CD8-positive, alpha-beta memory T cell (primary cell): ENCODE results near the gene CNNM2. TPM values are rescaled to one million over a fixed set of nuclear protein-coding genes. Genes with fewer than 3 reads are reported as not detected.

Source experiments
- CTCF ChIA-PET: fragments of 350-600 bp; sonication (Branson Sonifier 250); formaldehyde crosslinking; loops from one replicate; lab custom pipeline; 2021; ENCODE audit warnings: antibody characterized with exemption; lab: Charles Lee
- POLR2A ChIA-PET: fragments of 350-600 bp; sonication (Branson Sonifier 250); formaldehyde crosslinking; loops from one replicate; lab custom pipeline; 2021; ENCODE audit warnings: antibody characterized with exemption; lab: Charles Lee
- DNase-seq, 5 donors: peaks; one replicate each; pipeline versions ENCODE4 v3.0.0 to v3.0.0-alpha.2; 2020 to 2022; ENCODE audit warnings: mixed read lengths in 1 of 5
- H3K27ac ChIP-seq: one replicate; pipeline ENCODE4 v1.7.0; 2013; ENCODE audit warnings: low read depth, mild to moderate bottlenecking, low read length, moderate library complexity
- H3K27me3 ChIP-seq: 2 replicates; pipeline ENCODE4 v1.7.0; 2013; ENCODE audit warnings: low read length, mild to moderate bottlenecking; ENCODE audit not compliant: insufficient read depth, poor library complexity, severe bottlenecking
- H3K36me3 ChIP-seq: 2 replicates; pipeline ENCODE4 v1.7.0; 2013; ENCODE audit warnings: mild to moderate bottlenecking, low read length, moderate library complexity; ENCODE audit not compliant: insufficient read depth
- H3K4me1 ChIP-seq: 2 replicates; pipeline ENCODE4 v1.7.0; 2013; ENCODE audit warnings: mild to moderate bottlenecking, low read length, moderate library complexity; ENCODE audit not compliant: insufficient read depth
- H3K4me3 ChIP-seq: 2 replicates; pipeline ENCODE4 v1.7.0; 2013; ENCODE audit warnings: mild to moderate bottlenecking, low read length
- H3K9me3 ChIP-seq: 2 replicates; pipeline ENCODE4 v1.7.0; 2013; ENCODE audit warnings: mild to moderate bottlenecking, low read length
- H3K27ac Mint-ChIP-seq, 8 donors: one replicate each; pipeline ENCODE4 v1.8.0; 2020 to 2021; ENCODE audit warnings: mixed read lengths in 8 of 8, mild to moderate bottlenecking in 6 of 8, inconsistent platforms in 3 of 8, moderate library complexity in 3 of 8
- H3K27me3 Mint-ChIP-seq, 2 donors: one replicate each; pipeline ENCODE4 v1.8.0; 2020 to 2021; ENCODE audit warnings: mixed read lengths in 2 of 2, mild to moderate bottlenecking in 1 of 2, moderate library complexity in 1 of 2
- H3K36me3 Mint-ChIP-seq, 3 donors: one replicate each; pipeline ENCODE4 v1.8.0; 2020 to 2021; ENCODE audit warnings: mixed read lengths in 3 of 3, inconsistent platforms in 1 of 3, mild to moderate bottlenecking in 1 of 3
- H3K4me1 Mint-ChIP-seq, 3 donors: one replicate each; pipeline ENCODE4 v1.8.0; 2020 to 2021; ENCODE audit warnings: mixed read lengths in 3 of 3, inconsistent platforms in 1 of 3, mild to moderate bottlenecking in 1 of 3
- H3K4me3 Mint-ChIP-seq, 7 donors: one replicate each; pipeline ENCODE4 v1.8.0; 2020 to 2021; ENCODE audit warnings: mixed read lengths in 7 of 7, mild to moderate bottlenecking in 6 of 7, moderate library complexity in 4 of 7, inconsistent platforms in 2 of 7
- H3K9me3 Mint-ChIP-seq, 5 donors: one replicate each; pipeline ENCODE4 v1.8.0; 2020 to 2022; ENCODE audit warnings: mixed read lengths in 5 of 5, mild to moderate bottlenecking in 3 of 5, moderate library complexity in 2 of 5, inconsistent platforms in 1 of 5
- polyA plus RNA-seq: library from polyadenylated mRNA; unstranded; fragments of 300-500 nt; fragmentation: Illumina TruSeq; gene quantifications from one replicate; pipeline ENCODE4 v1.2.3, GENCODE V29; 2021
- total RNA-seq, 2 experiments: library from RNA; stranded (reverse); gene quantifications; one replicate each; pipeline ENCODE4 v1.2.3, GENCODE V29; 2021

CNNM2 gene
- total and polyA plus RNA-seq, 3 experiments from 2014 or later, result 5.0 to 6.2 (median 6.1) TPM

GRCh38 chr10:102917314-102917961, 656 bp upstream of the CNNM2 start:
- Histone ChIP-seq H3K27ac (peak overlapping the region; percentile 84), H3K9me3 (no peaks in the 10 kb centered on the region), H3K4me3 (peak overlapping the region; percentile 96), H3K27me3 (no peaks in the 10 kb centered on the region), H3K4me1 (peaks cover 35% of the 10 kb centered on the region), H3K36me3 (no peaks in the 10 kb centered on the region)
- Mint-ChIP-seq H3K4me1 (peaks cover 42 to 52% (median 51%) of the 10 kb centered on the region in 3 donors), H3K9me3 (no peaks in the 10 kb centered on the region), H3K27me3 (peaks cover 5 to 21% of the 10 kb centered on the region in 2 donors), H3K27ac (peak overlapping the region; percentile 86 to 97 (median 94)), H3K4me3 (peak overlapping the region; percentile 93 to 96 (median 95)), H3K36me3 (peaks cover 0 to 5% (median 2%) of the 10 kb centered on the region in 3 donors)
- CTCF ChIA-PET, result interaction anchor here (0.6 to 6.6 kb wide), 31 partner anchors 8 to 588 kb away, joined by 3 to 77 read pairs (median 3); partner anchors contain the start of gene CYP17A1
- DNase-seq, result peak; percentile 78 to 88 (median 80)
- POLR2A ChIA-PET, result interaction anchor here (0.6 to 1.6 kb wide), 6 partner anchors 140 to 327 kb away, joined by 3 to 12 read pairs (median 4); partner anchors contain the start of gene NT5C2

GRCh38 chr10:102918817-102919245, 737 bp downstream of the CNNM2 start:
- Mint-ChIP-seq H3K36me3 (peaks cover 0 to 5% (median 2%) of the 10 kb centered on the region in 3 donors), H3K9me3 (no peaks in the 10 kb centered on the region), H3K27ac (peak overlapping the region in 5 of 8 donors; percentile 52 to 96 (median 86)), H3K4me1 (peaks cover 53 to 65% (median 65%) of the 10 kb centered on the region in 3 donors), H3K27me3 (peaks cover 5 to 9% of the 10 kb centered on the region in 2 donors), H3K4me3 (peak overlapping the region; percentile 93 to 96 (median 95))
- DNase-seq, result peak; percentile 10 to 61 (median 21)
- Histone ChIP-seq H3K4me3 (peak overlapping the region; percentile 96), H3K27me3 (no peaks in the 10 kb centered on the region), H3K4me1 (peaks cover 41% of the 10 kb centered on the region), H3K36me3 (no peaks in the 10 kb centered on the region), H3K9me3 (no peaks in the 10 kb centered on the region), H3K27ac (peak overlapping the region; percentile 84)
- CTCF ChIA-PET, result interaction anchor here (1.0 to 6.6 kb wide), 8 partner anchors 136 to 325 kb away, joined by 3 to 77 read pairs (median 8); no protein-coding TSS in a partner anchor
- POLR2A ChIA-PET, result interaction anchor here (0.6 to 1.6 kb wide), 2 partner anchors 219 to 274 kb away, joined by 3 to 12 read pairs; partner anchors contain the start of gene NT5C2

- Mint-ChIP-seq H3K27ac (peak overlapping the region in 4 of 8 donors; percentile 8 to 86 (median 28)), H3K4me1 (peaks cover 55 to 70% (median 68%) of the 10 kb centered on the region in 3 donors), H3K36me3 (peaks cover 0 to 5% (median 2%) of the 10 kb centered on the region in 3 donors), H3K27me3 (peaks cover 5 to 6% of the 10 kb centered on the region in 2 donors), H3K9me3 (no peaks in the 10 kb centered on the region), H3K4me3 (peak overlapping the region; percentile 87 to 96 (median 94))
- H3K9me3 ChIP-seq, result no peaks in the 10 kb centered on the region
- peak in 1 of 5 donors; percentile 54 for DNase-seq
- H3K4me3 ChIP-seq, result peak overlapping the region; percentile 96
- H3K27ac ChIP-seq, result no peak overlapping the region
- H3K36me3 ChIP-seq, result no peaks in the 10 kb centered on the region
- CTCF ChIA-PET, result interaction anchor here (6.6 kb wide), 1 partner anchor 150 kb away, joined by 77 read pairs; no protein-coding TSS in a partner anchor
- POLR2A ChIA-PET, result no interaction called here
- H3K27me3 ChIP-seq, result no peaks in the 10 kb centered on the region
- peaks cover 41% of the 10 kb centered on the region for H3K4me1 ChIP-seq
These were observed 1.3 kb downstream of the CNNM2 start for GRCh38 chr10:102919246-102919959.

GRCh38 chr10:102919992-102920739, 2.1 kb downstream of the CNNM2 start:
- no peaks in the 10 kb centered on the region for H3K27me3 Mint-ChIP-seq
- CTCF ChIA-PET, result interaction anchor here (0.8 to 1.2 kb wide), 2 partner anchors 149 to 325 kb away, joined by 4 read pairs; partner anchors contain the start of gene RPEL1
- no peak for DNase-seq
- H3K4me3 ChIP-seq, result peak overlapping the region; percentile 96
- peak overlapping the region in 5 of 8 donors; percentile 36 to 86 (median 73) for H3K27ac Mint-ChIP-seq
- H3K27me3 ChIP-seq, result no peaks in the 10 kb centered on the region
- H3K4me1 Mint-ChIP-seq, result peaks cover 57 to 75% (median 72%) of the 10 kb centered on the region in 3 donors
- H3K36me3 ChIP-seq, result no peaks in the 10 kb centered on the region
- peaks cover 0 to 5% (median 2%) of the 10 kb centered on the region in 3 donors for H3K36me3 Mint-ChIP-seq
- H3K4me1 ChIP-seq, result peaks cover 41% of the 10 kb centered on the region
- H3K27ac ChIP-seq, result no peak overlapping the region
- POLR2A ChIA-PET, result no interaction called here
- H3K4me3 Mint-ChIP-seq, result peak overlapping the region; percentile 87 to 96 (median 94)
- no peaks in the 10 kb centered on the region for H3K9me3 Mint-ChIP-seq
- H3K9me3 ChIP-seq, result no peaks in the 10 kb centered on the region

- Histone ChIP-seq H3K36me3 (no peaks in the 10 kb centered on the region), H3K9me3 (no peaks in the 10 kb centered on the region), H3K4me1 (peaks cover 37% of the 10 kb centered on the region), H3K27me3 (no peaks in the 10 kb centered on the region), H3K4me3 (no peak overlapping the region), H3K27ac (no peak overlapping the region)
- ChIA-PET POLR2A (no interaction called here), CTCF (no interaction called here)
- peaks cover 0 to 16% (median 8%) of the 10 kb centered on the region in 3 donors for H3K36me3 Mint-ChIP-seq
- no peaks in the 10 kb centered on the region for H3K27me3 Mint-ChIP-seq
- DNase-seq, result no peak
- peak overlapping the region in 1 of 7 donors; percentile 40 for H3K4me3 Mint-ChIP-seq
- H3K27ac Mint-ChIP-seq, result no peak overlapping the region
- no peaks in the 10 kb centered on the region for H3K9me3 Mint-ChIP-seq
- peaks cover 52 to 74% (median 68%) of the 10 kb centered on the region in 3 donors for H3K4me1 Mint-ChIP-seq
These were observed 5.5 kb downstream of the CNNM2 start for GRCh38 chr10:102923601-102924000.

- no peaks in the 10 kb centered on the region for H3K36me3 ChIP-seq
- no peak overlapping the region for H3K27ac ChIP-seq
- peaks cover 8% of the 10 kb centered on the region for H3K4me1 ChIP-seq
- CTCF ChIA-PET, result interaction anchor here (1.5 kb wide), 1 partner anchor 9 kb away, joined by 8 read pairs; the partner anchor contains the start of gene CNNM2
- Mint-ChIP-seq H3K4me3 (no peak overlapping the region), H3K4me1 (peaks cover 24 to 50% (median 42%) of the 10 kb centered on the region in 3 donors), H3K9me3 (no peaks in the 10 kb centered on the region), H3K36me3 (peaks cover 3 to 21% (median 10%) of the 10 kb centered on the region in 3 donors), H3K27me3 (no peaks in the 10 kb centered on the region), H3K27ac (no peak overlapping the region)
- POLR2A ChIA-PET, result interaction anchor here (0.6 kb wide), 1 partner anchor 25 kb away, joined by 3 read pairs; no protein-coding TSS in a partner anchor
- no peak for DNase-seq
- H3K4me3 ChIP-seq, result no peak overlapping the region
- H3K9me3 ChIP-seq, result no peaks in the 10 kb centered on the region
- no peaks in the 10 kb centered on the region for H3K27me3 ChIP-seq
These were observed 8.7 kb downstream of the CNNM2 start for GRCh38 chr10:102926842-102927241.

- H3K27me3 Mint-ChIP-seq, result no peaks in the 10 kb centered on the region
- H3K27ac Mint-ChIP-seq, result no peak overlapping the region
- Histone ChIP-seq H3K27me3 (no peaks in the 10 kb centered on the region), H3K4me3 (no peak overlapping the region), H3K27ac (no peak overlapping the region), H3K4me1 (peaks cover 6% of the 10 kb centered on the region), H3K36me3 (no peaks in the 10 kb centered on the region), H3K9me3 (no peaks in the 10 kb centered on the region)
- ChIA-PET POLR2A (no interaction called here), CTCF (no interaction called here)
- H3K4me1 Mint-ChIP-seq, result peaks cover 20 to 45% (median 36%) of the 10 kb centered on the region in 3 donors
- H3K9me3 Mint-ChIP-seq, result no peaks in the 10 kb centered on the region
- no peak for DNase-seq
- no peak overlapping the region for H3K4me3 Mint-ChIP-seq
- H3K36me3 Mint-ChIP-seq, result peaks cover 8 to 23% (median 8%) of the 10 kb centered on the region in 3 donors
These were observed 9.4 kb downstream of the CNNM2 start for GRCh38 chr10:102927311-102928010.
